GM13977 (cell line): Measurements from ENCODE around the gene NCBP2.

ENCODE experiments used
- DNase-seq: peaks from one replicate; pipeline ENCODE4 v3.0.0; 2012; ENCODE audit warnings: low spot score
- in situ Hi-C: fragments of 300-500 bp; cut with MboI; formaldehyde crosslinking; loops from one replicate; pipeline ENCODE4 v1.12.0; 2022; ENCODE audit warnings: low sequenced_read_pairs, low pct_unique_long_range_greater_than_20kb, mixed read lengths, inconsistent platforms; ENCODE audit not compliant: unreplicated experiment
- TF ChIP-seq, protein P1 (sequence below): IDR thresholded peaks from 2 replicates; pipeline ENCODE4 v1.5.1; 2012; ENCODE audit warnings: mild to moderate bottlenecking, control low read depth; ENCODE audit not compliant: insufficient read depth; ENCODE audit errors: extremely low read depth, missing control alignments

The NCBP2 gene

DNA sequence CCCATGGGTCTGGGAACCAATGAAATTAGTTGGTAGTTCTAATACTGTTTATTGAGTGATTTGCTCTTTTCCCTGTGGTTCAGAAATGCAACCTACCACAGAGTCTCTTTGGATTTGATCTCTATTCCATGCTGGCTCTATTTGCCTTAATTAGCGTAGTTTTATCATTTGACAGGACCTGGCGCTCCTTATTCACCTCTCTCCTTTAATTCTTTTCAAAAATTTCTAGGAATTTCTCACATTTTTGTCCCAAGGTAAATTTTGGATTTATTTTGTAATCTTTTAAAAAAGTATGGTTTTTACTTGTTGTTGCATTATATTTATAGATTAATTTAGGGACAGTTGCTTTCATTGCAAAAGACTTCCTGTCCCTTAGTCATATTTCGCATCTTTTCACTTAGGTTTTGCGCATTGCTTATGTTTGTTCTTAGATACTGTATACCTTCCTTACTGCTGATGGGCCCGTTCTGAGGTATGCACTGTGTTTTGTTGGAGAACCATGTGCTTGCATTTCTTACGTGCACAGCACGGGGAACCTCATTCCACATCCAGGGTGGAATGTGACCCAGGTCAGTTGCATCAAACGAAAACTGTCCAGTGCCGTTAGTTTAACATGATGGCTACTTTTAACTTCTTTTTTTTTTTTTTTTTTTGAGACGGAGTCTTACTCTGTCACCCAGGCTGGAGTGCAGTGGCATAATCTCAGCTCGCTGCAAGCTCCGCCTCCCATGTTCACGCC, 47.6 kb downstream of the NCBP2 start:
- in situ Hi-C loops: no loop called here
- no peak for DNase-seq

DNA sequence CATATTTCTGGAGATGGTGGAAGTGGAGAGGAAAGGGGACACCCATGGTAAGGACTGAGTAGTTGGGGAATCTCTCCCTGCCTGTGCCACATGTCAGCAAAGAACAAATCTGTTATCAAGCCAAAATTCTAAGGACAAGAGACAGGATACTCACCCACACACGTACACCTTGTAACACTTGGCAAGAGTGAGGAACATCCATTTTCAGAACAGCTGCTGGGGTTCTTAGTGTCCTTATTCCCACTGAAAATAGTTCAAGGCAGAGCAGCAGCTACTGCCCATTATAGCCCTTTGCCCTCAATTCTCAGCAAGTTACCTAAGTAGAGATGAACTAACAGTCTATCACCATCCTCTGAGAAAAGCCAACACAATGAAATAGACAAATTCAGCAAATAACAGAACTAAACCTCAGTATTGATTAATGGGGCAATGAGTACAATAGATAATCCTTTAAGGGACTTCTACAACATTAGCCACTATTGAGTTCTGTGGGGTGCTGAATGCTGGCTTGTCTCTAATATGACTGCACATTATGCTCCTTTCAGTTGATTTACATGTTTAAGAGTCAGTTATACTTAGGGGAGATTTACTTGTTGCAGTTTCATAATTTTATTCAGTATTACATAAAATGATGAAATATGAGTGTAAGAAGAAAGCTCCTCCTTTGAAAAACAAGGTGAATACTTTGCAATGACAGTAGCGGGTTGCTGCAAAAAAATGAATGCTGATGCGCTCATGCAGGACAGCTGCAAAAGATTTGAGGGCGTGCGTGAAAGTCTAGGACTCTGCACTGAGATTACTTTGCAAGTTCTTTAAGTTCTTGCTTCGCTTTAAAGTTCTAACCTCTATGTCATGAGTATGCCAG, 52.3 kb downstream of the NCBP2 start:
- DNase-seq: no peak
- in situ Hi-C loops: no loop called here
- TF ChIP-seq, protein P1, sequence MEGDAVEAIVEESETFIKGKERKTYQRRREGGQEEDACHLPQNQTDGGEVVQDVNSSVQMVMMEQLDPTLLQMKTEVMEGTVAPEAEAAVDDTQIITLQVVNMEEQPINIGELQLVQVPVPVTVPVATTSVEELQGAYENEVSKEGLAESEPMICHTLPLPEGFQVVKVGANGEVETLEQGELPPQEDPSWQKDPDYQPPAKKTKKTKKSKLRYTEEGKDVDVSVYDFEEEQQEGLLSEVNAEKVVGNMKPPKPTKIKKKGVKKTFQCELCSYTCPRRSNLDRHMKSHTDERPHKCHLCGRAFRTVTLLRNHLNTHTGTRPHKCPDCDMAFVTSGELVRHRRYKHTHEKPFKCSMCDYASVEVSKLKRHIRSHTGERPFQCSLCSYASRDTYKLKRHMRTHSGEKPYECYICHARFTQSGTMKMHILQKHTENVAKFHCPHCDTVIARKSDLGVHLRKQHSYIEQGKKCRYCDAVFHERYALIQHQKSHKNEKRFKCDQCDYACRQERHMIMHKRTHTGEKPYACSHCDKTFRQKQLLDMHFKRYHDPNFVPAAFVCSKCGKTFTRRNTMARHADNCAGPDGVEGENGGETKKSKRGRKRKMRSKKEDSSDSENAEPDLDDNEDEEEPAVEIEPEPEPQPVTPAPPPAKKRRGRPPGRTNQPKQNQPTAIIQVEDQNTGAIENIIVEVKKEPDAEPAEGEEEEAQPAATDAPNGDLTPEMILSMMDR: no peak

More for the DNA sequence above, 47.6 kb downstream of the NCBP2 start:
- TF ChIP-seq, protein P1: no peak

DNA sequence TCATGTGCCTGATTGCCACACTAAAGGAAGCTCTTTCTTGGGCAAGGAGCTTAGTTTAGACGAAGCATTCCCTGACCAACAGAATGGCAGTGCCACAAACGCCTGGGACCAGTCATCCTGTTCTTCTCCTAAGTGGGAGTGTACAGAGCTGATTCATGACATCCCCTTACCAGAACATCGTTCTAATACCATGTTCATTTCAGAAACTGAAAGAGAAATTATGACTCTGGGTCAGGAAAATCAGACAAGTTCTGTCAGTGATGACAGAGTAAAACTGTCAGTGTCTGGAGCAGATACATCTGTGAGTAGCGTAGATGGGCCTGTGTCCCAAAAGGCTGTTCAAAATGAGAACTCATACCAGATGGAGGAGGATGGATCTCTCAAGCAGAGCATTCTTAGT, 56.2 kb downstream of the NCBP2 start:
- TF ChIP-seq, protein P1: no peak
- in situ Hi-C loops: no loop called here

More for the DNA sequence above, 56.2 kb downstream of the NCBP2 start:
- no peak for DNase-seq
